ENCODE measurements around the gene CD300LF. TPM values are rescaled to one million over a fixed set of nuclear protein-coding genes. Genes with fewer than 3 reads are reported as not detected.

CD300LF gene
- total and polyA plus RNA-seq, 2 donors (not counting 1 experiment from before 2014, with no cell fraction given), result 0.52 to 1.1 TPM

DNA sequence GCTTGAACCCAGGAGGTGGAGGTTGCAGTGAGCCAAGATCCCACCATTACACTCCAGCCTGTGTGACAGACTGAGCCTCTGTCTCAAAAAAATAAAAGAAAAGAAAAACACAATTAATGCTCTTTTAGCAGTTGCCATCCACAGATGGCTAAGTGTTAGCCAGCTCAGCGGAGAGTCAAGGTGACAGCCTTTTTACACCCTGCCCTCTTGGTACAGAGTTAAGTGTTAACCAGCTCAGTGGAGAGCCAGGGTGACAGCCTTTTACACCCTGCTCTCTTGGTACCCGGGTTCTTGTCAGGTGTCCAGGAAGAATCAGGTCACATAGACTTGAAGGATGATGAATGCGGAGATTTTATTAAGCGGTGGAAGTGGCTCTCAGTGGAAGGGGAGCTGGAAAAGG lies 7.8 kb upstream of the CD300LF start:
- ATAC-seq (ENCODE audit: low read depth) (no peak), DNase-seq (no peak)
- H3K27me3 ChIP-seq (replicated peaks in 1 of 4; ENCODE audit: control extremely low read depth in 1 of 4, control insufficient read depth in 3 of 4, insufficient read depth in 4 of 4, low read length in 3 of 4), result peaks cover 0 to 7% (median 0%) of the 10 kb centered on the region in 4 experiments
- no peaks in the 10 kb centered on the region for H3K36me3 ChIP-seq (replicated peaks in 1 of 2; ENCODE audit: control extremely low read depth in 1 of 2, control insufficient read depth in 1 of 2, extremely low read depth in 1 of 2, insufficient read depth in 2 of 2, low read length in 1 of 2)
- Mint-ChIP-seq H3K27ac (no peak overlapping the region), H3K9me3 (ENCODE audit: insufficient read depth) (no peaks in the 10 kb centered on the region), H3K4me3 (no peak overlapping the region), H3K27me3 (peaks cover 10% of the 10 kb centered on the region), H3K4me1 (no peaks in the 10 kb centered on the region)
- CTCF ChIA-PET, result interaction anchor here (0.8 kb wide), 1 partner anchor 13 kb away, joined by 3 read pairs; no protein-coding TSS in a partner anchor
- no peaks in the 10 kb centered on the region for H3K9me3 ChIP-seq (ENCODE audit: control extremely low read depth in 1 of 3, control insufficient read depth in 2 of 3, insufficient read depth in 1 of 3, low read length in 2 of 3)
- no peak overlapping the region for H3K4me3 ChIP-seq (ENCODE audit: control extremely low read depth in 1 of 5, extremely low read depth in 1 of 5, insufficient read depth in 1 of 5, low read depth in 2 of 5, low read length in 4 of 5)
- no peak overlapping the region for H3K9ac ChIP-seq (ENCODE audit: low read length)
- intact Hi-C loops (cut with micrococcal nuclease), result no loop called here
- H3K4me2 ChIP-seq (replicated peaks; ENCODE audit: low read depth, low read length, poor library complexity, severe bottlenecking), result no peak overlapping the region
- POLR2A ChIA-PET, result no interaction called here
- H2AFZ ChIP-seq (ENCODE audit: insufficient read depth, low read depth, low read length, poor library complexity, severe bottlenecking), result no peak overlapping the region
- no peaks in the 10 kb centered on the region for H4K20me1 ChIP-seq (ENCODE audit: control insufficient read depth, insufficient read depth, low read length, poor library complexity, severe bottlenecking)
- H3K4me1 ChIP-seq (ENCODE audit: control insufficient read depth in 2 of 2, insufficient read depth in 2 of 2, low read length in 2 of 2), result no peaks in the 10 kb centered on the region
- no peak overlapping the region for H3K27ac ChIP-seq (ENCODE audit: low read length in 2 of 2)
- H3K79me2 ChIP-seq (ENCODE audit: control insufficient read depth, insufficient read depth, low read length), result no peaks in the 10 kb centered on the region
- 94% methylated on average over 4 of the region's 4 CpGs for WGBS (ENCODE audit: insufficient coverage)
- TF ChIP-seq, protein P1, sequence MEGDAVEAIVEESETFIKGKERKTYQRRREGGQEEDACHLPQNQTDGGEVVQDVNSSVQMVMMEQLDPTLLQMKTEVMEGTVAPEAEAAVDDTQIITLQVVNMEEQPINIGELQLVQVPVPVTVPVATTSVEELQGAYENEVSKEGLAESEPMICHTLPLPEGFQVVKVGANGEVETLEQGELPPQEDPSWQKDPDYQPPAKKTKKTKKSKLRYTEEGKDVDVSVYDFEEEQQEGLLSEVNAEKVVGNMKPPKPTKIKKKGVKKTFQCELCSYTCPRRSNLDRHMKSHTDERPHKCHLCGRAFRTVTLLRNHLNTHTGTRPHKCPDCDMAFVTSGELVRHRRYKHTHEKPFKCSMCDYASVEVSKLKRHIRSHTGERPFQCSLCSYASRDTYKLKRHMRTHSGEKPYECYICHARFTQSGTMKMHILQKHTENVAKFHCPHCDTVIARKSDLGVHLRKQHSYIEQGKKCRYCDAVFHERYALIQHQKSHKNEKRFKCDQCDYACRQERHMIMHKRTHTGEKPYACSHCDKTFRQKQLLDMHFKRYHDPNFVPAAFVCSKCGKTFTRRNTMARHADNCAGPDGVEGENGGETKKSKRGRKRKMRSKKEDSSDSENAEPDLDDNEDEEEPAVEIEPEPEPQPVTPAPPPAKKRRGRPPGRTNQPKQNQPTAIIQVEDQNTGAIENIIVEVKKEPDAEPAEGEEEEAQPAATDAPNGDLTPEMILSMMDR (IDR thresholded peaks at IDR 0.05), result no peak
- TF ChIP-seq EZH2 (IDR thresholded peaks at IDR 0.05; ENCODE audit: borderline replicate concordance, insufficient read depth, low read depth, low read length, poor library complexity, severe bottlenecking), result no peak

DNA sequence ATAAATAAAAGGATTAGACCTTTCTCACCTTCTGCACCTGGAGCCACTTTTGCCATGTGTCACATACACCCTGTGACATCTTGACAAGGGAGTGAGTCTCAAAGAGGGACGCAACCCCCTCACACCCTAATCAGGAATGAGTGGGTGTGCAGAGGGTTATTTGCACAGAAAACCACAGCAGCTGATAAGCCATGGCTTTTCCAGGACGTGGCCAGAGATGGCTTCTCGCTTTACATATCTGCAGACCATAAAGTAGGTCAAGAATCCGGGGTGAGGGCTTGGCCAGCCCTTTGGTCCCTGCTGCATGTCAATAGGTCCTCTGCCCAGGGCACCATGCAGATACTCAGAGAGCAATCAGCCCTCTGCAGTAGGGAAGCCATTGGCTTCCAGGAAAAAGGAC lies 2.4 kb upstream of the CD300LF start:
- Histone ChIP-seq H3K36me3 (replicated peaks in 1 of 2; ENCODE audit: control extremely low read depth in 1 of 2, control insufficient read depth in 1 of 2, extremely low read depth in 1 of 2, insufficient read depth in 2 of 2, low read length in 1 of 2) (no peaks in the 10 kb centered on the region), H3K27me3 (replicated peaks in 1 of 4; ENCODE audit: control extremely low read depth in 1 of 4, control insufficient read depth in 3 of 4, insufficient read depth in 4 of 4, low read length in 3 of 4) (peaks cover 0 to 11% (median 0%) of the 10 kb centered on the region in 4 experiments), H3K9ac (ENCODE audit: low read length) (no peak overlapping the region), H3K27ac (ENCODE audit: low read length in 2 of 2) (no peak overlapping the region), H3K4me1 (ENCODE audit: control insufficient read depth in 2 of 2, insufficient read depth in 2 of 2, low read length in 2 of 2) (peaks cover 15 to 18% of the 10 kb centered on the region in 2 donors), H3K79me2 (ENCODE audit: control insufficient read depth, insufficient read depth, low read length) (no peaks in the 10 kb centered on the region), H3K9me3 (ENCODE audit: control extremely low read depth in 1 of 3, control insufficient read depth in 2 of 3, insufficient read depth in 1 of 3, low read length in 2 of 3) (no peaks in the 10 kb centered on the region), H4K20me1 (ENCODE audit: control insufficient read depth, insufficient read depth, low read length, poor library complexity, severe bottlenecking) (no peaks in the 10 kb centered on the region), H3K4me3 (ENCODE audit: control extremely low read depth in 1 of 5, extremely low read depth in 1 of 5, insufficient read depth in 1 of 5, low read depth in 2 of 5, low read length in 4 of 5) (no peak overlapping the region), H3K4me2 (replicated peaks; ENCODE audit: low read depth, low read length, poor library complexity, severe bottlenecking) (no peak overlapping the region), H2AFZ (ENCODE audit: insufficient read depth, low read depth, low read length, poor library complexity, severe bottlenecking) (no peak overlapping the region)
- POLR2A ChIA-PET, result no interaction called here
- no peak overlapping the region for H3K27ac Mint-ChIP-seq
- 71% methylated on average over 4 of the region's 4 CpGs for WGBS (ENCODE audit: insufficient coverage)
- TF ChIP-seq, protein P1 (IDR thresholded peaks at IDR 0.05), result no peak
- H3K4me3 Mint-ChIP-seq, result no peak overlapping the region
- intact Hi-C loops (cut with micrococcal nuclease), result no loop called here
- CTCF ChIA-PET, result no interaction called here
- no peaks in the 10 kb centered on the region for H3K9me3 Mint-ChIP-seq (ENCODE audit: insufficient read depth)
- ATAC-seq (ENCODE audit: low read depth), result no peak
- H3K27me3 Mint-ChIP-seq, result peaks cover 6% of the 10 kb centered on the region
- peaks cover 21% of the 10 kb centered on the region for H3K4me1 Mint-ChIP-seq
- no peak for DNase-seq

Data from B cell (primary cell).